ENCODE results near the gene FNDC3B. TPM values are rescaled to one million over a fixed set of nuclear protein-coding genes. Genes with fewer than 3 reads are reported as not detected.

The FNDC3B gene
- total and polyA plus RNA-seq, 9 of the 15 experiments (the other 6 are each of a cell fraction or from before 2014, with no cell fraction given), result 7.0 to 35.8 (median 16.2) TPM

- TF ChIP-seq SNAPC5 (CRISPR knock-in tag; IDR thresholded peaks at IDR 0.05), result no peak
- no peak for TF ChIP-seq HES1 (IDR thresholded peaks at IDR 0.05; ENCODE audit: low read depth)
- TF ChIP-seq ARHGAP35 (IDR thresholded peaks at IDR 0.05; ENCODE audit: partially characterized antibody), result no peak
- TF ChIP-seq MYNN (IDR thresholded peaks at IDR 0.05), result no peak
- TF ChIP-seq MYNN (CRISPR knock-in tag; IDR thresholded peaks at IDR 0.05), result no peak
- no peak for TF ChIP-seq ZFX (CRISPR knock-in tag; IDR thresholded peaks at IDR 0.05)
- no peak for TF ChIP-seq RBM22 (IDR thresholded peaks at IDR 0.05; ENCODE audit: low read depth, low read length, poor library complexity, severe bottlenecking)
- TF ChIP-seq MCM7 (IDR thresholded peaks at IDR 0.05), result no peak
- no peak for TF ChIP-seq THRAP3 (IDR thresholded peaks at IDR 0.05; ENCODE audit: borderline replicate concordance)
- TF ChIP-seq EGR1 (conservative IDR thresholded peaks at IDR 0.05), result no peak
- TF ChIP-seq POLR2H (tag; IDR thresholded peaks at IDR 0.05; ENCODE audit: low read depth), result no peak
- no peak overlapping the region for H3K4me3 ChIP-seq
- POLR2A ChIA-PET, result interaction anchor here (1.5 kb wide), 1 partner anchor 13 kb away, joined by 4 read pairs; no protein-coding TSS in a partner anchor
- H3K4me2 ChIP-seq (ENCODE audit: insufficient read depth, low read length), result no peak overlapping the region
- H3K4me1 ChIP-seq (replicated peaks in 1 of 2; ENCODE audit: control insufficient read depth in 2 of 2, insufficient read depth in 2 of 2, low read length in 2 of 2), result no peaks in the 10 kb centered on the region
- H3K9ac ChIP-seq (ENCODE audit: insufficient read depth in 1 of 2, low read depth in 2 of 2, low read length in 2 of 2), result no peak overlapping the region
- intact Hi-C loops (cut with micrococcal nuclease), result no loop called here
- peaks cover 4% of the 10 kb centered on the region; the same call in 1 of the 2 replicates for H4K20me1 ChIP-seq (replicated peaks; ENCODE audit: control insufficient read depth, insufficient read depth, low read length)
- peaks cover 58% of the 10 kb centered on the region; the same call in 2 of the 3 replicates for H3K36me3 ChIP-seq (ENCODE audit: control insufficient read depth, insufficient read depth, low read length)
- H3K79me2 ChIP-seq (ENCODE audit: control insufficient read depth, insufficient read depth, low read length), result no peaks in the 10 kb centered on the region
- CTCF ChIA-PET (ENCODE audit: low intra/inter-chr PET ratio), result no interaction called here
- 99% methylated on average over 4 of the region's 6 CpGs for WGBS (ENCODE audit: insufficient coverage, low coverage, missing lambda C conversion rate)
- DNase-seq (ENCODE audit: extremely low read depth in 1 of 4, low spot score in 3 of 4), result no peak
- no peak for ATAC-seq
- H3K9me1 ChIP-seq (ENCODE audit: control insufficient read depth, insufficient read depth, low read length), result no peaks in the 10 kb centered on the region
- H3K9me3 ChIP-seq (replicated peaks; ENCODE audit: control insufficient read depth, insufficient read depth, low read depth, low read length), result no peaks in the 10 kb centered on the region
- in situ Hi-C loops (cut with MboI), result no loop called here
- H3K27ac ChIP-seq (ENCODE audit: extremely low read depth, low read depth, low read length), result no peak overlapping the region
- H3K27me3 ChIP-seq (ENCODE audit: control insufficient read depth in 2 of 2, insufficient read depth in 2 of 2, low read length in 2 of 2), result no peaks in the 10 kb centered on the region
- FAIRE-seq, result no peak
- BruUV-seq (replicated peaks), result no TSS peak
- no peak overlapping the region for H2AFZ ChIP-seq (ENCODE audit: low read depth, low read length)
These were observed 81.5 kb downstream of the FNDC3B start for GRCh38 chr3:172120912-172121311.
